ENCODE results near the gene MUCL3.
"Not testable (repeated sequence)": the region's sequence is repeated elsewhere in the genome, so short reads cannot be mapped to it uniquely, and the experiment has no call there.

The MUCL3 gene

DNA sequence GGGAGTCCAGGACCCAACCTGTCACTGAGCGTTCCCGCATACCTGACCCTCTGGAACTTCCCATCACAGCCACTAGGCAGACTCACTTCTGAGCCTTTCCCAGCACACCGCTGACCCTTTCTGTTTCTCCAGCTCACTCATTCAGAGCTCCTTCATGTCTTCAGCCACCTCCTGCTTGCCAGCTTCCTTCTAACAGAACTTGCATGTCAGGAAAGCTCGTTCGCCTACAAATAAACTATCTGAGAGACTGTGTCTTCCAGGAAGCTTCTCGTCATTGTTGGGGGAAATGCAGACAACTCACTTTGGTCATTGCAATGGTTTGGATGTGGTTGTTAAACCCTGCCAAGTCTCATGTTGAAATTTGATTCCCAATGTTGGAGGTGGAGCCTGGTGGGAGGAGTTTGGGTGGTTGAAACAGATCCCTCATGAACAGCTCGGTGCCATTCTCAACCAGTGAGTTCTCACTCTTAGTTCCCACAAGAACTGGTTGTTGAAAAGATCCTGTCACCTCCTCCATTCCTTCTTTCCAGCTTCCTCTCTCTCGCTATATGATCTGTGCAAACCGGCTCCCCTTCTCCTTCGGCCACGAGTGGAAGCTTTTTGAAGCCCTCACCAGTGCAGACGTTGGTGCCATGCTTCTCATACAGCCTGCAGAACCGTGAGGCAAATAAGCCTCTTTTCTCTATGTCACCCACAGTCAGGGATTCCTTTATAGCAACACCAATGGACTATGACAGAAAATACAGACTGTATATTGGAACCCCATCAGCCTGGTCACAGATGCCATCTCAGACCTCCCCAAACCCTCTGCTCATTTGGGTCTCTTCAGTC is 41.4 kb downstream of the MUCL3 start:
- no peak for DNase-seq

DNA sequence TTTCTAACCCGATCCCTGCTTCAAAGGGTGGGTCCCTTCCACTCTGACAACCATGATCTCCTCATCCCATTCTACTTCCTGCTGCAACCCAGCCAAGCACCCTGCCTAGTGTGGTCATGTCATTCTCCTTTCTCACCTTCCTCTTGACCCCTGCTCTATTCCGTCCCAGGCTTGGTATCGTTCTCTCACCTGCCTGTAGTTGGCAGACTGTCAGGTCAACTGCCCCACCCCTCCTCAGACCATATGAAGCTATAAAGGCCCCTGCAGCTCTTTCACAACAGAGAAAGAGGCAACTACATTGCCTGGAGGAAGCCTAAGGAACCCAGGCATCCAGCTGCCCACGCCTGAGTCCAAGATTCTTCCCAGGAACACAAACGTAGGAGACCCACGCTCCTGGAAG is 42.7 kb downstream of the MUCL3 start, which contains the start of gene MUC21:
MUC21 (plus strand) TSS at position 280 of the 400 bp plus-strand sequence. CDS start 241 bp downstream, outside the sequence.
- no peak for DNase-seq

DNA sequence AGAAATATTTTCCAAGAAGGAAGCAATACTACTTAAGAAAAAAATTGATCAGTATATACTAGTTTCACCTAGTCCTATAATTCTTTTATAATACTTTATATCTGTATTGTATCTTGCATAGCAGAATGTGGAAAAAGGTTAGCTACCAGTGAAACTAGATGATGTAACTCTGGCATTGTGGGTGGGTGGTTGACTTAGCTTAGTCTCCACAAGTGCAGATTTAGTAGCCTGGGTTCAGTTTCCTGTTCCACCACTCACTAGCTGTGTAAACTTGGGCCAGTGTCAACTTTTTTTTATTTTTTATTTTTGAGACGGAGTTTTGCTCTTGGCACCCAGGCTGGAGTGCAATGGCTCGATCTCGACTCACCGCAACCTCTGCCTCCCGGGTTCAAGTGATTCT is 44.7 kb downstream of the MUCL3 start:
- no peak for DNase-seq

DNA sequence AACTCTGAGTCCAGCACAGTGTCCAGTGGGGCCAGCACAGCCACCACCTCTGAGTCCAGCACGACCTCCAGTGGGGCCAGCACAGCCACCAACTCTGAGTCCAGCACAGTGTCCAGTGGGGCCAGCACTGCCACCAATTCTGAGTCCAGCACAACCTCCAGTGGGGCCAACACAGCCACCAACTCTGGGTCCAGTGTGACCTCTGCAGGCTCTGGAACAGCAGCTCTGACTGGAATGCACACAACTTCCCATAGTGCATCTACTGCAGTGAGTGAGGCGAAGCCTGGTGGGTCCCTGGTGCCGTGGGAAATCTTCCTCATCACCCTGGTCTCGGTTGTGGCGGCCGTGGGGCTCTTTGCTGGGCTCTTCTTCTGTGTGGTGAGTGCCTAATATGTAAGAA is 46.5 kb downstream of the MUCL3 start:
- no peak for DNase-seq

DNA sequence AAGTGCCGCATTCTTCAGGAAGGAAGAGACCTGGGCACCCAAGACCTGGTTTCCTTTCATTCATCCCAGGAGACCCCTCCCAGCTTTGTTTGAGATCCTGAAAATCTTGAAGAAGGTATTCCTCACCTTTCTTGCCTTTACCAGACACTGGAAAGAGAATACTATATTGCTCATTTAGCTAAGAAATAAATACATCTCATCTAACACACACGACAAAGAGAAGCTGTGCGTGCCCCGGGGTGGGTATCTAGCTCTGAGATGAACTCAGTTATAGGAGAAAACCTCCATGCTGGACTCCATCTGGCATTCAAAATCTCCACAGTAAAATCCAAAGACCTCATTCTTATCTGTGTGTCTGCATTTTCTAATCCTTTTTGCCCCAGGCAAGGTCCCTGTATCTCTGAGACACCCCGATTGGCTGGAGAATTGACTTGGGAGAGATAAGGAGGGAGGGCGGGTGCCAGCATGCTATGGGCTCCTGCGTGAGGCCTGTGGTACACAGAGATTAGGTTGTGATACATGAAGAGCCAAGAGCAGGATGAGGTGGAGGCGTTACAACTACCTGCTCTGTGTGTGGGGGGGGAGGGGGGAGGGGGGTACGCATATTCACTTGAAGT is 47.5 kb downstream of the MUCL3 start:
- DNase-seq: no peak

DNA sequence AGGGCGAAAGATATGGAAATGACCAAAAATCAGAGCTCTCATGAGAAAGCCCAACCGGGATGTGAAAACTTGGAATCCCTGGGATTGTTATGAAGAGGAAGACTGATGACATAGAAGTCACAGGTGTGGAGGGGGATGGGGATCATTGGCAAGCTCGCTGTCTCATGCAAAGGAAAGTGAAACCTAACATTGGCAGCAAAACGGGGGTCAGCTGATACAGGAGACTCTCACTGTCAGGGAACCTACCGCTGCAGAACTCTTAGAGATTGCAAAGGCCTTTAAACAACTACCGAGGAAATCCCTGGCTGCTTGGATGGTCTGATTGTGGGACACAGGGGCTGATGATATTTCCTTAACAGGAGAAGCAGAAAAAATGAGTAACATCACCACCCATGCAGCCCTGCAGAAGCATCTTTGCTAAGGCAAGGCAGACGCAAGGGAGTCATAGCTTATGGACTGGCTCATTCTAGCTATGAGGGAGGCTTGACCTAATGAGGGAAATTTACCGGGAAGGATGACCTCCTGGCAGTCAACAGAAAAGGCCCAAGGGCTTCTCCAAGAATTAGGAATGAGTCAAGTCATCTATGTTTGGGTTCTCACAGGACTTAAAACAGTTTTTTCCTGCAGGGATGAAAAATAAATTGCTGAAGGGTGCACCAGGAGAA is 49.8 kb downstream of the MUCL3 start:
- DNase-seq: no peak

DNA sequence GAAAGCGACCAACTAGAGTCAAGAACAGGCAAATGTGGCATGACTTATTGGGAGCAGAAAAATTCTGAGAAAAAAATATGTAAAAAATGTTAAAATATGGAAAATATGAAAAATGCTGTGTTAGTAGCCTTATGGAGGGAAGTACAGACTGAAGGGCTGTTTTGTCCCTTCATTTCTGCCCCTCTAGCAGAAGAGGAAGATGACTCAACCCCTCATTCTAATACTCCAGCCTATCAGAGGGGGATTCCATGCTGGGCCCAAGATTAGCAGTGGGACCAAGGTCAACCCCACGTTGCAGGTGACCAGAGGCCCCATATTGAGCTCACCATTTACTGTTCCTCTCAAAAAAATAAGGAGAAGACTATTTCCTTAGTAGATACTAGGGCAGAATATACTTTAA is 51.1 kb downstream of the MUCL3 start:
- no peak for DNase-seq

DNA sequence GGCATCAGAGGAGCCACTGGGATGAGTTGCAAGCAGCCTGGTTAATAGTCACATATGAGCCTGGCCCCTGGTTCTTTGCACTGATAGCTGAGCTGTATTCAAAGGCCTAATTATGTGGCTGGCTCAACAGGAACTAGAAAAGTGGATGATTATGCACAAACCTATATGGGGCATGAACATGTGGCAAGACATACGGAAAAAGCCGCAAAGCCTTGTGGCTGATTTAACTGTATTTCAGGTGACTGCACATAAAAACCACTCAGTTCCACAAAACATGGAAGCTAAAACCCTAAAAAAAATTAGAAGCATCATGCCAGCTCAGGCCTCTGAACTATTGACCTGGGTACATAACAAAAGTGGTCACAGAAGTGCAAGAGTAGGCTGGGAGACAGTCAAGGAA is 56.5 kb downstream of the MUCL3 start:
- no peak for DNase-seq

DNA sequence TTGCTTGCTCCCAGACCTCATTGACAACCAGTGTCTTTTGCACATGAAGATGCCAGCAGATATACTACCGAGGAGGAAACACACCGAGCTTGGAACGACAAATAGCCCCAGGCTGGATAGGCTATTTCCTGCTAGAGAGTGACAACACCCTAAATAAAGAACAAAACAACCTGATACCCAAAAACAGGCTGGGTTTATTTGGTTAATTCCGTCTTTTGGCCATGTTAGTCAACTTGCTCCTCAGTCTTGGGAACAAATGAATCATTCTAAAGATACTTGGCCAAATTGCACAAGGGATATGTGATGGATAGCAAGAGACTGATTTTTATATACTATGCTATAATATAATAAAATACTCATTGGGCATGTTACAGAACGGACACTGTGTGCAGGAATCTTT is 58.0 kb downstream of the MUCL3 start:
- no peak for DNase-seq

DNA sequence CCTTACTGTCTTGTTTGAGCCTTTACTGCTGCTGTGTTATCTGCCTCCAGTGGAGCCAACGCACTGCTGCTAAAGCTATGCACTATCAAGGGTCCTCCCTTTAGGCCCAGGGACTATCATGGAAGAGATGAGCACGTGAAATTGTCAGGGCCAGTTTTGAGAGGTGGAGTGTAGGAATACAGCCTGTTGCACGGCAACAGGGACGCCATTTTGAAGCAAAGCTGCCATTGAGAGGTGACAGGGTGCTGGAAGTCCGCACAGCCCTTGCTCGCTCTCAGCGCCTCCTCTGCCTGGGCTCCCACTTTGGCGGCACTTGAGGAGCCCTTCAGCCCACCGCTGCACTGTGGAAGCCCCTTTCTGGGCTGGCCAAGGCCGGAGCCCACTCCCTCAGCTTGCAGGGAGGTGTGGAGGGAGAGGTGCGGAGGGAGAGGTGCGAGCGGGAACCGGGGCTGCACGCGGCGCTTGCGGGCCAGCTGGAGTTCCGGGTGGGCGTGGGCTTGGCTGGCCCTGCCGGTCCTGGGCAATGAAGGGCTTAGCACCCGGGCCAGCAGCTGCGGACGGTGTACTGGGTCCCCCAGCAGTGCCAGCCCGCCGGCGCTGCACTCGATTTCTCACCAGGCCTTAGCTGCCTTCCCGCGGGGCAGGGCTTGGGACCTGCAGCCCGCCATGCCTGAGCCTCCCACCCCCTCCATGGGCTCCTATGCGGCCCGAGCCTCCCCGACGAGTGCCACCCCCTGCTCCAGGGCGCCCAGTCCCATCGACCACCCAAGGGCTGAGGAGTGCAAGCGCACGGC is 59.5 kb downstream of the MUCL3 start:
- DNase-seq: not testable (repeated sequence)

DNA sequence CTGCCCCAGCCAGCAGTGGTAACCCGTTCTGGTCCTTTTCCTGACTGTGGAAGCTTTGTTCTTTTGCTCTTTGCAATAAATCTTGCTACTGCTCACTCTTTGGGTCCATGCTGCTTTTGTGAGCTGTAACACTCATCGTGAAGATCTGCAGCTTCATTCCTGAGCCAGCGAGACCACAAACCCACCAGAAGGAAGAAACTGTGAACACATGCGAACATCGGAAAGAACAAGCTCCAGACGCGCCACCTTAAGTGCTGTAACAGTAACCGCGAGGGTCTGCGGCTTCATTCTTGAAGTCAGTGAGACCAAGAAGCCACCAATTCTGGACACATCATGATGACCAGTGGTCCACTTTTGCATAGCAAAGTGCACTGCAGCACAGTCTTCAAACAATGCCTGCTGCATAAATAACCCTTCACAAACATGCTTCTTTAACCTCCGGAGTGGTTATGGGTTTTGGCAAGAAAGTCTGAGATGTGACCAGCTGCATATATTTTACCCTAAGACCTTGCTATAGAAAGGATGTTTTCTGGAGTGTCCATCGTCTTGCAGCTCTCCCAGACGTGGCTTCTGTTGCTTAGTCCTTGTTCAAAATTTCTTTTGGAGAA is 60.6 kb downstream of the MUCL3 start:
- no peak for DNase-seq

DNA sequence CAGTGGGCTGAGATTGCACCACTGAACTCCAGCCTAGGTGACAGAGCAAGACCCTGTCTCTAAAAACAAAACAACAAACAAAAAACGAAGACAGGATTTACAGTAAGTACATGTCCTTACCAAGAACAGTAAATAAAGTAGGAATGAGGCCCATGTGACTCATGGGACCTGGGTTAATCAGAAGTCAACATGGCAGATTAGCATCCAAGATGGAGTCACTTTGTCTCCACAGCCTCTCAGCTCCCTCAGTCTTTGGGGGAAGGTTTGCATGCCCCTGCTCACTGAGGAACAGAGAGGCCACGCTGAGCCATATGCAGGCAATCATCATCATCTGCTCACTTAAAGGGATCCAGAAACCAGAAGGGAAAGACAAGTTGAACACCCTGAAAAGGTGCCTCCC is 61.7 kb downstream of the MUCL3 start:
- DNase-seq: no peak
